Measurements from ENCODE around the gene FAM98B. TPM values are rescaled to one million over a fixed set of nuclear protein-coding genes. Genes with fewer than 3 reads are reported as not detected.

Gene FAM98B
- polyA plus RNA-seq, 1 of the 3 experiments (the other 2 are of a cell fraction), result 5.7 TPM

DNA sequence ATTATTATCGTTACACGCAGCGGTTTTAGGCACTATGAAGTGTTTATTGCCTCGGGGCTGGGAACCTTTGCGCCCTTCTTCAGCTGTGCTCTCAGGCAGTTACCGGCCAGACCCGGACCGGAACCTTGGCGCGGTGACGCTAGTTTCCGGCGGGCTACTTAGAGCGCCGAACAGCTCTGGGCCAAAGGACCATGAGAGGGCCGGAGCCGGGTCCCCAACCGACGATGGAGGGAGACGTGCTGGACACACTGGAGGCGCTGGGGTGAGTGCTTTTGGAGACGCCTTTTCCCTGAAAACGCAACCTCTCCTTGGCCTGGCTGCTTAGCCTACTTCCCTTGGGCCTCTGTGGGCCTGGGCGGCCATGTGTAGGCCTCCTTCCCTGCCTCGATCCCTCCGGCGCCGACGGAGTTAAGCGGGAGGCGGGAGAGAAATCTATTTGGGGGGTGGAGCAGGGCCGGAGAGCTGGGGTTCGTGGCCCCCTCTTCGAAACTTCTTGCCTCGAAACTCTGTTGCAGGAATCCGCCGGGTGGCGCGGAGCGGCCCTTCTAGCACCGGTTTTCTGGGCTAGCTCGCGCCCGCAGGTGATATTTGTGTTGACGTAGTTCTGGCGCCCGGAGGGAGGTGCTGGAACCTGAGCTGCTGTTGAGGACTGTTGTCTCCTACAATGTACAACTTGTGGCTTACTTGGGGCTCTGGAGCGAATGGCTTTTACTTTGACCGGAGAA lies at the start of gene FAM98B (continued):
- no peak for TF ChIP-seq USF2 (IDR thresholded peaks at IDR 0.05; ENCODE audit: borderline replicate concordance, low read depth, low read length)
- 0 out of 2 replicates have a peak, but pooled peaks have one; percentile 55 for TF ChIP-seq RFX5 (IDR thresholded peaks at IDR 0.05; ENCODE audit: low read length)
- TF ChIP-seq GABPA (IDR thresholded peaks at IDR 0.05; ENCODE audit: low read depth), result peak; percentile 82
- TF ChIP-seq, protein P1, sequence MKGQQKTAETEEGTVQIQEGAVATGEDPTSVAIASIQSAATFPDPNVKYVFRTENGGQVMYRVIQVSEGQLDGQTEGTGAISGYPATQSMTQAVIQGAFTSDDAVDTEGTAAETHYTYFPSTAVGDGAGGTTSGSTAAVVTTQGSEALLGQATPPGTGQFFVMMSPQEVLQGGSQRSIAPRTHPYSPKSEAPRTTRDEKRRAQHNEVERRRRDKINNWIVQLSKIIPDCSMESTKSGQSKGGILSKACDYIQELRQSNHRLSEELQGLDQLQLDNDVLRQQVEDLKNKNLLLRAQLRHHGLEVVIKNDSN (IDR thresholded peaks at IDR 0.05; ENCODE audit: borderline replicate concordance, low read depth), result 0 out of 2 replicates have a peak, but pooled peaks have one; percentile 30
- TF ChIP-seq SIN3A (IDR thresholded peaks at IDR 0.05; ENCODE audit: borderline replicate concordance, low read depth, low read length), result peak; percentile 72; the same call in 1 of the 2 replicates
- TF ChIP-seq CHD2 (IDR thresholded peaks at IDR 0.05; ENCODE audit: low read length, partially characterized antibody), result peak; percentile 87
- TF ChIP-seq TCF12 (IDR thresholded peaks at IDR 0.05), result peak; percentile 42
- TF ChIP-seq IRF3 (IDR thresholded peaks at IDR 0.05; ENCODE audit: low read depth, low read length), result no peak; the same call in 1 of the 2 replicates
- TF ChIP-seq, protein P2, sequence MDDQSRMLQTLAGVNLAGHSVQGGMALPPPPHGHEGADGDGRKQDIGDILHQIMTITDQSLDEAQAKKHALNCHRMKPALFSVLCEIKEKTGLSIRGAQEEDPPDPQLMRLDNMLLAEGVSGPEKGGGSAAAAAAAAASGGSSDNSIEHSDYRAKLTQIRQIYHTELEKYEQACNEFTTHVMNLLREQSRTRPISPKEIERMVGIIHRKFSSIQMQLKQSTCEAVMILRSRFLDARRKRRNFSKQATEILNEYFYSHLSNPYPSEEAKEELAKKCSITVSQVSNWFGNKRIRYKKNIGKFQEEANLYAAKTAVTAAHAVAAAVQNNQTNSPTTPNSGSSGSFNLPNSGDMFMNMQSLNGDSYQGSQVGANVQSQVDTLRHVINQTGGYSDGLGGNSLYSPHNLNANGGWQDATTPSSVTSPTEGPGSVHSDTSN (IDR thresholded peaks at IDR 0.05), result no peak

DNA sequence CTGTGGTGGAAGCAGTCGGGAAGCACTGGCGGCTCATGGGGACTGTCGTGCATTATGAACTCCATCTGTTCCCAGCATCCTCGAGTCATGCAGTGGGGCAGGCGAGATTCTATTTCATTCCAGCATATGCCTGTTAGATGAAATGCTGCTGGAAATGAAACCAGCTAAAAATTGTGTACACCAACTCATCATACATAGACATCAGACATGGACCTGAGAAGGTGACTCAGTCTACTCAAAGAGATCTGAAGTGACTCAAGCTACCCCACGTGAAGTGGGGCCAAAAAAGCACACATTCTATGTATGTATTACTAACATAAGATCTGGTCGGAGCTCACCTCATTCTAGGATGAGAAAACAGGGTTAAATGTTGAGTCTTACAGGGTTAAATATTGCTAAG lies 47.5 kb upstream of the FAM98B start:
- no peaks in the 10 kb centered on the region for H3K9me2 ChIP-seq
- H3K79me2 ChIP-seq (ENCODE audit: insufficient read depth), result no peaks in the 10 kb centered on the region
- 0 out of 2 replicates have a peak overlapping the region, but pooled peaks have one; percentile 6 for H3K4me2 ChIP-seq
- no peaks in the 10 kb centered on the region for H3K4me1 ChIP-seq (ENCODE audit: control insufficient read depth in 1 of 2, insufficient read depth in 2 of 2, low read depth in 1 of 2, low read length in 1 of 2)
- no peaks in the 10 kb centered on the region for H3K36me3 ChIP-seq (replicated peaks in 1 of 2; ENCODE audit: control insufficient read depth in 1 of 2, insufficient read depth in 2 of 2, low read length in 1 of 2)
- 54% methylated on average over 7 of the region's 7 CpGs for WGBS (ENCODE audit: low lambda C conversion rate)
- CTCF ChIA-PET, result interaction anchor here (1.5 kb wide), 1 partner anchor 17 kb away, joined by 4 read pairs; no protein-coding TSS in a partner anchor
- no peak overlapping the region for H3K27ac ChIP-seq (ENCODE audit: low read depth in 2 of 2, low read length in 1 of 2)
- no peaks in the 10 kb centered on the region for H3K27me3 ChIP-seq (ENCODE audit: insufficient read depth)
- H3K9ac ChIP-seq, result no peak overlapping the region
- H2AFZ ChIP-seq (ENCODE audit: low read depth), result no peak overlapping the region
- no peaks in the 10 kb centered on the region for H3F3A ChIP-seq (replicated peaks; ENCODE audit: insufficient read depth)
- DNase-seq, result no peak
- no peaks in the 10 kb centered on the region for H3K9me3 ChIP-seq
- POLR2A ChIA-PET, result no interaction called here
- H4K20me1 ChIP-seq (ENCODE audit: insufficient read depth), result no peaks in the 10 kb centered on the region
- no peak overlapping the region for H3K4me3 ChIP-seq (ENCODE audit: low read depth in 2 of 2, low read length in 1 of 2)
- TF ChIP-seq FOSL2 (IDR thresholded peaks at IDR 0.05; ENCODE audit: borderline replicate concordance, low read depth), result no peak
- no peak for TF ChIP-seq TAF1 (IDR thresholded peaks at IDR 0.05; ENCODE audit: borderline replicate concordance, low read depth, low read length)
- TF ChIP-seq TCF12 (IDR thresholded peaks at IDR 0.05), result no peak
- TF ChIP-seq RCOR1 (IDR thresholded peaks at IDR 0.05; ENCODE audit: low read length), result no peak
- TF ChIP-seq ZBTB33 (IDR thresholded peaks at IDR 0.05; ENCODE audit: borderline replicate concordance, low read depth), result no peak
- TF ChIP-seq NRF1 (IDR thresholded peaks at IDR 0.05; ENCODE audit: low read depth, low read length), result no peak
- no peak for TF ChIP-seq GABPA (IDR thresholded peaks at IDR 0.05; ENCODE audit: low read depth)
- no peak for TF ChIP-seq YY1 (IDR thresholded peaks at IDR 0.05; ENCODE audit: low read depth)
- TF ChIP-seq ELF1 (IDR thresholded peaks at IDR 0.05), result no peak
- TF ChIP-seq RAD21 (IDR thresholded peaks at IDR 0.05; ENCODE audit: low read length), result no peak
- no peak for TF ChIP-seq RFX5 (IDR thresholded peaks at IDR 0.05; ENCODE audit: low read length)
- TF ChIP-seq GATA2 (CRISPR knock-in tag; IDR thresholded peaks at IDR 0.05), result no peak
- no peak for TF ChIP-seq CTCF (IDR thresholded peaks at IDR 0.05)
- TF ChIP-seq, protein P2 (IDR thresholded peaks at IDR 0.05), result no peak
- no peak for TF ChIP-seq IRF3 (IDR thresholded peaks at IDR 0.05; ENCODE audit: low read depth, low read length)

All from SK-N-SH (cell line).